Lung (tissue), 12 donors: ENCODE data around the gene USH2A. TPM values are rescaled to one million over a fixed set of nuclear protein-coding genes. Genes with fewer than 3 reads are reported as not detected.

Experiments used
- ATAC-seq: fragments of 200-7000 bp; cut with Tn5 transposase; one replicate; pipeline ENCODE4 v1.9.1; 2020; ENCODE audit warnings: moderate number of reproducible peaks; ENCODE audit not compliant: insufficient read depth, low FRiP score
- DNase-seq, 3 donors: peaks; one replicate each; pipeline ENCODE4 v3.0.0-alpha.2; 2013 to 2017
- H3K27ac ChIP-seq, 2 donors: one replicate each; pipeline ENCODE4 v1.5.1; 2013; ENCODE audit warnings: mild to moderate bottlenecking in 2 of 2, moderate library complexity in 2 of 2, control low read depth in 1 of 2, inconsistent platforms in 1 of 2, low read depth in 1 of 2, low read length in 1 of 2
- H3K27me3 ChIP-seq, 3 donors: one replicate each; pipeline ENCODE4 v1.5.1; 2013; ENCODE audit warnings: low read length in 2 of 3; ENCODE audit not compliant: control insufficient read depth in 3 of 3, insufficient read depth in 3 of 3
- H3K36me3 ChIP-seq, 4 donors: one replicate each; pipeline ENCODE4 v1.5.1; 2013; ENCODE audit warnings: low read length in 4 of 4, mild to moderate bottlenecking in 1 of 4, moderate library complexity in 1 of 4; ENCODE audit not compliant: control insufficient read depth in 4 of 4, insufficient read depth in 4 of 4
- H3K4me1 ChIP-seq, 5 donors: one replicate each; pipeline ENCODE4 v1.5.1; 2013; ENCODE audit warnings: low read length in 5 of 5, mild to moderate bottlenecking in 2 of 5, moderate library complexity in 1 of 5; ENCODE audit not compliant: control insufficient read depth in 5 of 5, insufficient read depth in 5 of 5
- H3K4me3 ChIP-seq: one replicate; pipeline ENCODE4 v1.5.1; 2013; ENCODE audit warnings: mild to moderate bottlenecking, control low read depth, moderate library complexity
- H3K9ac ChIP-seq, 2 donors: one replicate each; pipeline ENCODE4 v1.5.1; 2013; ENCODE audit warnings: low read length in 2 of 2, control low read depth in 1 of 2; ENCODE audit not compliant: insufficient read depth in 1 of 2
- H3K9me3 ChIP-seq, 4 donors: one replicate each; pipeline ENCODE4 v1.5.1; 2013; ENCODE audit warnings: low read length in 3 of 4, mild to moderate bottlenecking in 1 of 4, moderate library complexity in 1 of 4; ENCODE audit not compliant: control insufficient read depth in 4 of 4, insufficient read depth in 3 of 4
- CTCF ChIP-seq: IDR thresholded peaks from 2 replicates; pipeline ENCODE4 v1.5.1; 2012; ENCODE audit warnings: mild to moderate bottlenecking; ENCODE audit errors: control extremely low read depth, extremely low read depth
- WGBS, 2 donors: extraction: QIAGEN DNeasy Blood & Tissue Kit; methylation state at CpG; one replicate each; pipeline ENCODE4 v1.1.7; 2013; 5-methylcytosine and 5-hydroxymethylcytosine counted together
- polyA plus RNA-seq, 2 donors: library from polyadenylated mRNA; stranded (reverse); fragments of 200-250 nt; gene quantifications; one replicate each; pipeline ENCODE4 v1.2.1, GENCODE V29; 2013
- total RNA-seq, 2 donors: library from RNA; depleted of rRNA in 1 of 2; stranded (reverse); fragments of >200 nt in 1 of 2; gene quantifications; one replicate each; pipeline ENCODE4 v1.2.1, GENCODE V29; 2014 to 2021
- donor health status: control.
- donor health status: control.
- donor health status: Bipolar disorder and iron deficiency.
- donor health status: healthy.
- donor health status: DM: yes; HTN: yes; CAD: no.

USH2A gene
- total and polyA plus RNA-seq, 4 donors: under 0.01 to 0.11 TPM; not detected in 2

- Histone ChIP-seq H3K9ac (no peak overlapping the region), H3K4me1 (no peaks in the 10 kb centered on the region), H3K4me3 (no peak overlapping the region), H3K9me3 (no peaks in the 10 kb centered on the region), H3K27me3 (no peaks in the 10 kb centered on the region), H3K36me3 (peaks cover 4 to 30% (median 11%) of the 10 kb centered on the region in 4 donors), H3K27ac (no peak overlapping the region)
- DNase-seq (peak in 1 of 3 donors; percentile 29), ATAC-seq (no peak)
- WGBS, 2 donors: 82 to 88% methylated on average over 2 of the region's 2 CpGs
- TF ChIP-seq CTCF: no peak
Observed at GRCh38 chr1:215606564-215607168, 816.6 kb downstream of the USH2A start.

- ATAC-seq (no peak), DNase-seq (no peak)
- H3K4me3 ChIP-seq: no peak overlapping the region
- peaks cover 4 to 34% (median 11%) of the 10 kb centered on the region in 4 donors for H3K36me3 ChIP-seq
- 55 to 84% methylated on average over 3 of the region's 3 CpGs for WGBS, 2 donors
- no peak overlapping the region for H3K9ac ChIP-seq
- H3K27ac ChIP-seq: no peak overlapping the region
- H3K9me3 ChIP-seq: no peaks in the 10 kb centered on the region
- no peaks in the 10 kb centered on the region for H3K4me1 ChIP-seq
- no peaks in the 10 kb centered on the region for H3K27me3 ChIP-seq
- no peak for TF ChIP-seq CTCF
Observed at GRCh38 chr1:215606036-215606435, 817.2 kb downstream of the USH2A start.

- H3K9me3 ChIP-seq: no peaks in the 10 kb centered on the region
- H3K27me3 ChIP-seq: no peaks in the 10 kb centered on the region
- peaks cover 5 to 34% (median 13%) of the 10 kb centered on the region in 4 donors for H3K36me3 ChIP-seq
- no peak for ATAC-seq
- no peak for DNase-seq
- H3K9ac ChIP-seq: no peak overlapping the region
- H3K4me3 ChIP-seq: no peak overlapping the region
- no peaks in the 10 kb centered on the region for H3K4me1 ChIP-seq
- TF ChIP-seq CTCF: no peak
- no peak overlapping the region for H3K27ac ChIP-seq
Observed at GRCh38 chr1:215605011-215605621, 818.1 kb downstream of the USH2A start.
